Upper lobe of left lung (tissue), 4 donors: ENCODE results near the gene UNC79.

Experiments
- CTCF ChIP-seq, 6 experiments: fragments of 450-650 bp in 4 of 6; fragments of 200-600 bp in 2 of 6; sonication (generic) in 2 of 6; IDR thresholded peaks; one replicate each; pipeline ENCODE4 v1.5.1; 2016 to 2019; ENCODE audit warnings: antibody characterized with exemption in 6 of 6
- EP300 ChIP-seq, 4 donors: sonication (generic); formaldehyde crosslinking; IDR thresholded peaks; one replicate each; pipeline ENCODE4 v1.5.1; 2017; ENCODE audit warnings: antibody characterized with exemption in 4 of 4, control low read depth in 2 of 4
- POLR2A ChIP-seq, 4 donors: fragments of 450-650 bp; IDR thresholded peaks; one replicate each; pipeline ENCODE4 v1.5.1; 2016 to 2017; ENCODE audit warnings: antibody characterized with exemption in 4 of 4, mild to moderate bottlenecking in 2 of 4
- POLR2AphosphoS5 ChIP-seq, 2 donors: sonication (generic); formaldehyde crosslinking; IDR thresholded peaks; one replicate each; pipeline ENCODE4 v1.5.1; 2017; ENCODE audit warnings: antibody characterized with exemption in 2 of 2

- TF ChIP-seq CTCF (IDR thresholded peaks at IDR 0.05) (no peak), EP300 (IDR thresholded peaks at IDR 0.05) (no peak), POLR2AphosphoS5 (IDR thresholded peaks at IDR 0.05) (no peak), POLR2A (IDR thresholded peaks at IDR 0.05) (no peak)
Measured at GRCh38 chr14:93410021-93410420, 20.7 kb upstream of the UNC79 start.
